ENCODE measurements around the gene CCDC3.
"Not testable (repeated sequence)": the region's sequence is repeated elsewhere in the genome, so short reads cannot be mapped to it uniquely, and the experiment has no call there.

CCDC3 gene

GRCh38 chr10:12887780-12888179 is 113.7 kb downstream of the CCDC3 start:
- DNase-seq (ENCODE audit: low read depth): no peak

DNA sequence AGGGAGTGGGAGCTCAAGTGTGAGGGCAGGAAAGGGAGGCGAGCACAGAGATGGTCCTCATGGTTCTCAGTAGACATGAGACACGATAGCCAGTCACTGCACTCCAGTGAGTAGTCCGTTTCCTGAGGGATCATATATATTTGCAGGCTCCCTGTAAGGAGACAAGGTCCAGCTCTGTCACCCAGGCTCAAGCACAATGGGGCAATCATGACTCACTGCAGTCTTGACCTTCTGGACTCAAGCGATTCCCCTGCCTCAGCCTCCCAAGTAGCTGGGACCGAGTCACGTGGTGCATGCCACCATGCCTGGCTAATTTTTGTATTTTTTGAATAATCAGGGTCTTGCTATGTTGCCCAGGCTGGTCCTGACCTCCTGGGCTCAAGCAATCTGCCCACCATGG is 116.7 kb downstream of the CCDC3 start:
- no peak for DNase-seq (ENCODE audit: low read depth)

DNA sequence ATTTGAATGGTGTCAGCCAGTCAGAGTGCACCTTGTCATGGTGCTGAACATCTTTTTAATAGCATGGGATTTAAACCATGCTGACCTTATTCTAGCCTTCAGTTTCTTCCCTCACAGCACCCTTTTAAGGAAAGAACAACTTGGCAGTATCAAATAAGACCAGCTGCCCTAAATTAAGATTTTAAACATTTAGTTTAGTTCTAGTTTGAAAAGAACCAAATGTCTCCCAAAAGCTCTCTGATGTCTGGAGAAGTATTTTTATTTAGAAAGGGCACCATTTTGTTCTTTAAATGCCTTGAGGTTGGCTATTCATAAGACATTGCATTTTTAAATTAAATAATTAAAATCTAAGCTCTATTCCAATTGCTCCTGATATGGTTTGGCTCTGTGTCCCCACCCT is 121.1 kb downstream of the CCDC3 start:
- no peak for DNase-seq (ENCODE audit: low read depth)

- no peak for DNase-seq (ENCODE audit: low read depth)
These were observed 124.4 kb downstream of the CCDC3 start for GRCh38 chr10:12877150-12877549.

DNA sequence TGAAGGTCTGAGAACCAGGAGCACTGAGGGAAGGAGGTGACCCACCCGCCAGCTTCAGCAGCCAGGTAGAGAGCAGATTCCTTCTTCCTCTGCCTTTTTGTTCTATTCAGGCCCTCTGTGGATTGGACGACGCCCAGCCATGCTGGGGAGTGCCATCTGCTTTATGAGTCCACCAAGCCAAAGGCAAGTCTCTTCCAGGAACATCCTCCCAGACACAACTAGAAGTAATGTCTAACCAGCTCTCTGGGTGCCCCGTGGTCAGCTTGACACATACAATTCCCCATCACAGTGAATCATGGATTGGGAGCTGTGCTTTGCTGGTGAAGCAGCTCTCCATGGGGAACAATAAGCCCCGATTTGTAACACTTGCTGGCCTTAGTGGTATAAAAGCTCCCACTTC is 125.2 kb downstream of the CCDC3 start:
- no peak for DNase-seq (ENCODE audit: low read depth)

GRCh38 chr10:12875100-12875499 is 126.4 kb downstream of the CCDC3 start:
- no peak for DNase-seq (ENCODE audit: low read depth)

DNA sequence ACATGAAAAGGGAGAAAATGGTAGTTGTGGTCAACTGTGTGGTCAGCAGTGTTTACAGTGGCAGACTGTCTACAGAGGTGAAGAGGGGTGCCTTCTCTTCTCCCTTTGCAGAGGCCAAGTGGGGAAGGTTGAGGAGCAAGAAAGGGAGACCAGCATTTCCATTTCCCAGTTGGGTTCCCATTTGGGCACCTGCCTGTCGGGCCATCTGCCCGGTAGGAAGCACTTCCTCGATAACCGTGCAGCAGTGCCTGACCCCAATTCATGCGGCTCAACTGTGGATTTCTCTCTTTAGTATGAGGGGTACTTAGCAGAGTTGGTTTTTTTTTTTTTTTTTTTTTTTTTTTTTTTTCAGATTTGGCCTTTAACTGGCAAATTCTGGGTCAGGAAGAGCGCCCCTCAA is 127.0 kb downstream of the CCDC3 start:
- DNase-seq (ENCODE audit: low read depth): no peak

- DNase-seq (ENCODE audit: low read depth): no peak
These were observed 128.3 kb downstream of the CCDC3 start for GRCh38 chr10:12873172-12873571.

- DNase-seq (ENCODE audit: low read depth): no peak
These were observed 128.9 kb downstream of the CCDC3 start for GRCh38 chr10:12872577-12872976.

GRCh38 chr10:12869427-12869826 is 132.1 kb downstream of the CCDC3 start:
- no peak for DNase-seq (ENCODE audit: low read depth)

DNA sequence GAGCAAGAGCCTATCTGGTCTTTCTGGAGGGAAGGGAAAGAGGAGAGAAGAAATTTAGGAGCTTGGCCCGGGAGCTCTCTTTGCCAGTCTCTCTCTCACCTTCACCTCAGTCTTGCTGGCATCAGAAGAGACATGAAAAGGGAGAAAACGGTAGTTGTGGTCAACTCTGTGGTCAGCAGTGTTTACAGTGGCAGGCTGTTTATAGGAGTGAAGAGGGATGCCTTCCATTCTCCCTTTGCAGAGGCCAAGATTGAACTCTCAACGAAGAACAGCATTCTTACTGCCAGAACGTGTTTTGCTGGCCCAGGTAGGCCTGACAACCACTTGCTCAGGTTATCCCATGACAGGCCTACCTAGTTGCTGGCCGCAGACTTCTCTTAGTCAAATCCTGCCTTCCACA is 133.3 kb downstream of the CCDC3 start:
- no peak for DNase-seq (ENCODE audit: low read depth)

- DNase-seq (ENCODE audit: low read depth): not testable (repeated sequence)
These were observed 136.0 kb downstream of the CCDC3 start for GRCh38 chr10:12865515-12865914.

DNA sequence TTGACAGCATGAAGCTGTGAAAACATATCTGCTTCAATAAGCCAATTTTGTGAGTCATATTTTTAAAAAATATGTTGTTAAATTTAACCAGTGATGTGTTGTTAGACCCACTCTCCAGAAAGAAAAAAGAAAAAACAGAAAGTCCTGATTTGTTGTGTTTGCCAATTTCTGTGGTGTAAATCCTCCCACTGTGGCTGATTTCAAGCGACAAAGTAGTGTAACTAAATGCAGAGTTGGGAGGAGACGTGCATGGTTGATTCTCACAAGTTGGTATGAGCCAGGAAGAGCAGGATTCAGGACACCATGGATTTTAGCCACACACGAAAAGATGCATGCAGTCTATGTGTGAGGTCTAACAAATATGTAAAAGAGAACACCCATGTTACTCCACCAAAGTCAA is 139.1 kb downstream of the CCDC3 start:
- no peak for DNase-seq (ENCODE audit: low read depth)

DNA sequence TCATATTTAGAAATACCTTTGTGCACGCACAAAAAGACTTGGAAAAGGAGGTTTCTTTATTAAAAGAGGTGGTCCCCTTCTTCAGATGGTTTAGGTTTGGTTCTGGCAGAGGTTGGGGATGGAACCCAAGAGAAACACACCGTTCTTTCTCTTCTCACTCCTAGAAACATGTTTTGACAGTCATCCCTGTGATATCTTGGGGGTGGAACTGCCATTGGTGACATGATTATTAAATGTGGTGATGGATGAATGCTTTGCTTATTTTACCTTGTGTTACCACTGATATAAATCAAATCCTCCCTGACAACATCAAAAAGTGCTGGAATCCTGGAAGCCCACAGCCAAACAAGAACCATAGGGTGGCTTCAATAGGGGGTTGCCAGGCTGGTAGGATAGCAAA is 146.5 kb downstream of the CCDC3 start:
- DNase-seq (ENCODE audit: low read depth): no peak

GRCh38 chr10:12852687-12853086 is 148.8 kb downstream of the CCDC3 start:
- DNase-seq (ENCODE audit: low read depth): no peak

DNA sequence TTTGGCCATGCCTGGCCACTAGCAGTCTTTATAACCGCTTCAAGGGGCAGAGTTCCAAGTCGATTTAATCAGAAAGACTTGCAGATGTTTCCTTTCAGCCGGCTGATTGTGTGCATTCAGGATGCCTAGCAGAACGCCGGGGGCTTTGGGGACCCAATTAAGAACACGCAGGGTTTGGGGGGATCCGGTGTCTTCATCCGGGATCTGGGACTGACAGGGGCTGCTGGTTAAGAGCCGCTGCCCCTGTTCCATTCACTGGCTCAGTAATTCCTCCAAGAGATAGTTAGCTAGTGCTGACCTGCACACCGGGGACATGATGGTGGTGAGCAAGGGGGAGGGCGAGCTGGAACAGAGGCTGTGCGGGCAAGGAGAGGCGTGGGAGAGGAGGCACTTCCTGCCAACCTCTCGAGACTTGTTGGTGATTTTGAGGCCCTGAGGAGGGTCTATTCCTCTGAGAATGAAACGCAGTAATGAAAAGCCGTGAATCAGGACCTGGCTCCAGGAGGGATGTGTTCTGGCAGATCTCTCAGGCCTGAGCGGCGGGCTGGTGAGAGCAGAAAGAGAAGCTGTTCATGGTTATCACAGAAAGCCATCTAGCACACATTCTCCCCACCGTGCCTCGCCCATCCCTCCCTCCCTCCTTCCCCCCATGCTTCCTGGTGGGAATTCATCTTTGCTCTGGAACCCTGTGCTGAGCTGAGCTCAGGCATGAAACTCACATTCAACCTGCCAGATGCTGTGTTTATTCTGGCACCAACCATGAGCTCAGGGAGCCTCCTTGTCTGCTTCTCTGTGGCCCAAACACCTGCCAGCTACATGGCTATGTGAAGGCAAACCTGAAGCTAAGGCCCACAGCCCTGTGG is 152.0 kb downstream of the CCDC3 start:
- no peak for DNase-seq (ENCODE audit: low read depth)

GRCh38 chr10:12848439-12849173 is 152.9 kb downstream of the CCDC3 start:
- DNase-seq (ENCODE audit: low read depth): no peak

DNA sequence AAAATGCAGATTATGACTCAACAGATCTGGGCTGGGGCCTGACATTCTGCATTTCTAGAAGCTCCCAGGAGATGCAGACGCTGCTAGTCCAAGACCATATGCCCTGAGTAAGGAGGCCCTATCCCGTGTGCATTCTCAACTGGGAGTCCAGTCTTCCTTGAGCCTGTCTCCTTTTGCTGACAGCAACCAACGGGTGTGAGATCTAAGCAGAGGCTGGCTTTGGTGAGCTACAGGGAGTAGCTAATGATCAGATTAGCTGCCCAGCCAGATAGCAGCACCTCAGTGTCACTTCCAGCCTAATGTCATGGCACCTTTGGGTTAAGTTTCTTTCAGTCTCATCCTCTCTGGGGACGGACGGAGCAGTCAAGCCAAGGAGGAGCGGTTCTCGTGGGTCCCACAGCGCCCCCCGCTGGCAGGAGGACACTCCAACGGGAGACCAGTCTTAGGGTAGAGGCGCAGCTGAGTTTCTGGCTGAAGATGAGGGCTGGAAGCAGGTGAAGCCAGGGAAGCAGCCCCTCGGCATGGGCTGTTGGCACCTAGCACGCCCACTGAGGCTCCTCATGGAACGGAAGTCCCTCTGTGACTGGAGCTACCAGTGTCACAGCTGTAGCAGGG is 154.0 kb downstream of the CCDC3 start:
- no peak for DNase-seq (ENCODE audit: low read depth)

GRCh38 chr10:12846718-12847117 is 154.8 kb downstream of the CCDC3 start:
- DNase-seq (ENCODE audit: low read depth): no peak

Data from stimulated activated CD4-positive, alpha-beta T cell treated with anti-CD3 and anti-CD28 coated beads, Interleukin-2, amount 100 ng/mL, for 4 hours (primary cell).